ENCODE data around the gene IGIP. TPM values are rescaled to one million over a fixed set of nuclear protein-coding genes. Genes with fewer than 3 reads are reported as not detected.

IGIP gene
- polyA plus RNA-seq, 1 donor (not counting 4 experiments of a cell fraction or from before 2014, with no cell fraction given): 1.5 TPM

DNA sequence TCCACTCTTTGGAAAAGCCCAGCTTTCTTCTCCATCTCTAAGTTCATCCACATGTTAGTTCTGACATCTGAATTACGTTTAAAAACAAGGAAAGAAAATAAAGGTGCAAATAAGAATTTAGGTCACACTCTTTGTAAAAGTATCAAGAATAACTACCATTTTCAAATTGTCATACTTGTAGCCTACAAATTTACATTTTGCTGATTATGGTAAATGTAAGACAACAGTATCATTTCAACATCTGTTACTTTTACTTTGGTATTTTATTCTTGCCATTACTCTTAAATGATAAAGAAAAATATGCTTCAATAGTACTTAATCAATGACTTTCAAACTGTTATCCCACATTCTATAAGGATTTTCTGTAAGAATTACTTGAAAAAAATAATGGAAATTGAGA lies 21.6 kb upstream of the IGIP start:
- FAIRE-seq (no peak), DNase-seq (ENCODE audit: low read depth, low spot score) (no peak)
- TF ChIP-seq EZH2 (IDR thresholded peaks at IDR 0.05; ENCODE audit: low read length): no peak
- TF ChIP-seq, protein P1, sequence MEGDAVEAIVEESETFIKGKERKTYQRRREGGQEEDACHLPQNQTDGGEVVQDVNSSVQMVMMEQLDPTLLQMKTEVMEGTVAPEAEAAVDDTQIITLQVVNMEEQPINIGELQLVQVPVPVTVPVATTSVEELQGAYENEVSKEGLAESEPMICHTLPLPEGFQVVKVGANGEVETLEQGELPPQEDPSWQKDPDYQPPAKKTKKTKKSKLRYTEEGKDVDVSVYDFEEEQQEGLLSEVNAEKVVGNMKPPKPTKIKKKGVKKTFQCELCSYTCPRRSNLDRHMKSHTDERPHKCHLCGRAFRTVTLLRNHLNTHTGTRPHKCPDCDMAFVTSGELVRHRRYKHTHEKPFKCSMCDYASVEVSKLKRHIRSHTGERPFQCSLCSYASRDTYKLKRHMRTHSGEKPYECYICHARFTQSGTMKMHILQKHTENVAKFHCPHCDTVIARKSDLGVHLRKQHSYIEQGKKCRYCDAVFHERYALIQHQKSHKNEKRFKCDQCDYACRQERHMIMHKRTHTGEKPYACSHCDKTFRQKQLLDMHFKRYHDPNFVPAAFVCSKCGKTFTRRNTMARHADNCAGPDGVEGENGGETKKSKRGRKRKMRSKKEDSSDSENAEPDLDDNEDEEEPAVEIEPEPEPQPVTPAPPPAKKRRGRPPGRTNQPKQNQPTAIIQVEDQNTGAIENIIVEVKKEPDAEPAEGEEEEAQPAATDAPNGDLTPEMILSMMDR (optimal IDR thresholded peaks at IDR 0.05 in 1 of 3, IDR thresholded peaks at IDR 0.05 in 1 of 3, conservative IDR thresholded peaks at IDR 0.05 in 1 of 3; ENCODE audit: extremely low read depth in 1 of 3, insufficient read depth in 2 of 3, low read length in 3 of 3): no peak
- H4K20me1 ChIP-seq (ENCODE audit: control insufficient read depth, extremely low read depth, insufficient read depth, low read length): no peaks in the 10 kb centered on the region
- dilution Hi-C loops (cut with MboI; ENCODE audit: extremely low pct_ligation_motif_present, low sequenced_read_pairs): no loop called here
- no peak overlapping the region for H3K9ac ChIP-seq (ENCODE audit: control insufficient read depth, extremely low read depth, insufficient read depth, low read length)
- no peaks in the 10 kb centered on the region for H3K9me3 ChIP-seq (ENCODE audit: control insufficient read depth, low read depth, low read length)
- H3K4me3 ChIP-seq (ENCODE audit: control insufficient read depth in 2 of 3, extremely low read depth in 1 of 3, insufficient read depth in 2 of 3, low read depth in 1 of 3, low read length in 3 of 3): no peak overlapping the region
- no peak overlapping the region for H2AFZ ChIP-seq (ENCODE audit: control insufficient read depth, low read length)
- peaks cover 14% of the 10 kb centered on the region for H3K4me1 ChIP-seq (ENCODE audit: control insufficient read depth, extremely low read depth, insufficient read depth, low read length)
- peaks cover 10% of the 10 kb centered on the region for H3K79me2 ChIP-seq (ENCODE audit: control insufficient read depth, insufficient read depth, low read length)
- no peaks in the 10 kb centered on the region for H3K27me3 ChIP-seq (ENCODE audit: control insufficient read depth, extremely low read depth, insufficient read depth, low read length)
- H3K27ac ChIP-seq (ENCODE audit: control insufficient read depth, insufficient read depth, low read length): no peak overlapping the region
- no peak overlapping the region for H3K4me2 ChIP-seq (ENCODE audit: control insufficient read depth, extremely low read depth, insufficient read depth, low read depth, low read length)
- no peaks in the 10 kb centered on the region for H3K36me3 ChIP-seq (ENCODE audit: control insufficient read depth in 2 of 2, extremely low read depth in 1 of 2, insufficient read depth in 2 of 2, low read length in 2 of 2)
- no peaks in the 10 kb centered on the region for H3K9me1 ChIP-seq (ENCODE audit: control insufficient read depth, extremely low read depth, insufficient read depth, low read length)

DNA sequence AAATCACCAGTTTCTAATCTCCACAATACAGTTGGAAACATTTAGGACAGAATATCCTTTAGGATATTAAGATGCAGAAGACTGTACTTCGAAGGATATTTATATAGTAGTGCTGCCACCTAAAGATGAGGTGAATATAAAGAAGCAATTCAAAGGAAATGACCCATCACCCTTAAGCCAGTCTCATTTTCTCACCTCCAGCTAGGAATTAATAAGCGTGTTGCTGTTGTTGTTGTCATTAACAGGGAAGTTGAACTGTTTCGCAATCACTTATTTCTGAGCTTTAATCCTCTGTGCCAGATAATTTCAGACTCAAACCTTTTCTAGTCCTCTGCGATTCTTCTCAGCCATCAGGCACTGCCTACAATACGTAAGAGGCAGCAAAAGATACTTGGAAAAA lies 19.6 kb upstream of the IGIP start:
- dilution Hi-C loops (cut with MboI; ENCODE audit: extremely low pct_ligation_motif_present, low sequenced_read_pairs): no loop called here
- H3K9ac ChIP-seq (ENCODE audit: control insufficient read depth, extremely low read depth, insufficient read depth, low read length): no peak overlapping the region
- peak; percentile 17 for FAIRE-seq
- H2AFZ ChIP-seq (ENCODE audit: control insufficient read depth, low read length): no peak overlapping the region
- DNase-seq (ENCODE audit: low read depth, low spot score): no peak
- peaks cover 30% of the 10 kb centered on the region for H3K79me2 ChIP-seq (ENCODE audit: control insufficient read depth, insufficient read depth, low read length)
- H3K27me3 ChIP-seq (ENCODE audit: control insufficient read depth, extremely low read depth, insufficient read depth, low read length): no peaks in the 10 kb centered on the region
- no peaks in the 10 kb centered on the region for H3K9me3 ChIP-seq (ENCODE audit: control insufficient read depth, low read depth, low read length)
- H3K4me1 ChIP-seq (ENCODE audit: control insufficient read depth, extremely low read depth, insufficient read depth, low read length): peaks cover 19% of the 10 kb centered on the region
- H3K27ac ChIP-seq (ENCODE audit: control insufficient read depth, insufficient read depth, low read length): no peak overlapping the region
- no peaks in the 10 kb centered on the region for H3K9me1 ChIP-seq (ENCODE audit: control insufficient read depth, extremely low read depth, insufficient read depth, low read length)
- no peaks in the 10 kb centered on the region for H4K20me1 ChIP-seq (ENCODE audit: control insufficient read depth, extremely low read depth, insufficient read depth, low read length)
- TF ChIP-seq EZH2 (IDR thresholded peaks at IDR 0.05; ENCODE audit: low read length): no peak
- TF ChIP-seq, protein P1 (optimal IDR thresholded peaks at IDR 0.05 in 1 of 3, IDR thresholded peaks at IDR 0.05 in 1 of 3, conservative IDR thresholded peaks at IDR 0.05 in 1 of 3; ENCODE audit: extremely low read depth in 1 of 3, insufficient read depth in 2 of 3, low read length in 3 of 3): no peak
- H3K36me3 ChIP-seq (ENCODE audit: control insufficient read depth in 2 of 2, extremely low read depth in 1 of 2, insufficient read depth in 2 of 2, low read length in 2 of 2): no peaks in the 10 kb centered on the region
- H3K4me3 ChIP-seq (ENCODE audit: control insufficient read depth in 2 of 3, extremely low read depth in 1 of 3, insufficient read depth in 2 of 3, low read depth in 1 of 3, low read length in 3 of 3): no peak overlapping the region
- H3K4me2 ChIP-seq (ENCODE audit: control insufficient read depth, extremely low read depth, insufficient read depth, low read depth, low read length): peak overlapping the region; percentile 55
